ENCODE measurements around the gene C4B. TPM values are rescaled to one million over a fixed set of nuclear protein-coding genes. Genes with fewer than 3 reads are reported as not detected.
"Not testable (repeated sequence)": the region's sequence is repeated elsewhere in the genome, so short reads cannot be mapped to it uniquely, and the experiment has no call there.

The C4B gene
- total RNA-seq (1 to 10 TPM; 2.2 to 3.7 TPM), polyA plus RNA-seq (0.70 TPM)

DNA sequence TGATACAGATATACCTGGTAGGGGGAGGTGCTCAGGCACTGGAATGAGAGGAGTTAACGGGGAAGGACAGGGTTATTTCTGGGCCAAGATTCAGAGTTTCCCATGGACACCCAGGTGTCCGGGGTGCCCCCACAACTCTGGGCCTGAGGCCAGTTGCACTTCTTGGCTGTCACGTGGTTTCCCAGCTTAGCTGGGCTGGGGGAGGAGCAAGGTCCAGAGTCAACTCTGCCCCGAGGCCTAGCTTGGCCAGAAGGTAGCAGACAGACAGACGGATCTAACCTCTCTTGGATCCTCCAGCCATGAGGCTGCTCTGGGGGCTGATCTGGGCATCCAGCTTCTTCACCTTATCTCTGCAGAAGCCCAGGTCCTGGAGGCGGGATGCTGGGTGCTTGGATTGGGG is at the start of gene C4B:
Gene C4B, plus strand, starts transcription at position 249 of the 400 bp plus-strand sequence. Its CDS starts 51 bp downstream, at position 300.
- POLR2A ChIA-PET, H3K36me3 Mint-ChIP-seq, CTCF ChIA-PET: not testable (repeated sequence)

GRCh38 chr6:31965700-31966099 is 48.9 kb upstream of the C4B start:
- Histone ChIP-seq H3K9me3 (ENCODE audit: low read length) (no peaks in the 10 kb centered on the region), H3K4me1 (ENCODE audit: insufficient read depth, low read length) (peaks cover 9% of the 10 kb centered on the region), H3K4me3 (ENCODE audit: low read length) (no peak overlapping the region), H3K27ac (ENCODE audit: low read depth, low read length) (no peak overlapping the region), H3K27me3 (ENCODE audit: insufficient read depth, low read length, poor library complexity, severe bottlenecking) (no peaks in the 10 kb centered on the region), H3K36me3 (ENCODE audit: insufficient read depth, low read length) (peaks cover 75% of the 10 kb centered on the region)
- POLR2A ChIA-PET, result no interaction called here
- DNase-seq, result no peak
- Mint-ChIP-seq H3K36me3 (peaks cover 0 to 96% (median 26%) of the 10 kb centered on the region in 3 donors), H3K4me1 (peaks cover 17 to 26% (median 18%) of the 10 kb centered on the region in 3 donors), H3K4me3 (no peak overlapping the region), H3K27ac (peak overlapping the region in 2 of 8 donors; percentile 38 to 76), H3K27me3 (peaks cover 0 to 1% of the 10 kb centered on the region in 2 donors), H3K9me3 (no peaks in the 10 kb centered on the region)
- CTCF ChIA-PET, result interaction anchor here (1.1 kb wide), 1 partner anchor 13 kb away, joined by 3 read pairs; no protein-coding TSS in a partner anchor

More for the DNA sequence above, at the start of gene C4B:
- not testable (repeated sequence) for H3K4me3 Mint-ChIP-seq; DNase-seq; H3K27ac ChIP-seq (ENCODE audit: low read depth, low read length); H3K9me3 Mint-ChIP-seq; H3K4me1 Mint-ChIP-seq; H3K9me3 ChIP-seq (ENCODE audit: low read length); H3K27ac Mint-ChIP-seq; H3K27me3 Mint-ChIP-seq; H3K4me1 ChIP-seq (ENCODE audit: insufficient read depth, low read length); H3K4me3 ChIP-seq (ENCODE audit: low read length); H3K27me3 ChIP-seq (ENCODE audit: insufficient read depth, low read length, poor library complexity, severe bottlenecking); H3K36me3 ChIP-seq (ENCODE audit: insufficient read depth, low read length)

GRCh38 chr6:31966506-31966905 is 48.1 kb upstream of the C4B start:
- Histone ChIP-seq H3K4me1 (ENCODE audit: insufficient read depth, low read length) (peaks cover 17% of the 10 kb centered on the region), H3K4me3 (ENCODE audit: low read length) (no peak overlapping the region), H3K36me3 (ENCODE audit: insufficient read depth, low read length) (peaks cover 69% of the 10 kb centered on the region), H3K9me3 (ENCODE audit: low read length) (no peaks in the 10 kb centered on the region), H3K27me3 (ENCODE audit: insufficient read depth, low read length, poor library complexity, severe bottlenecking) (no peaks in the 10 kb centered on the region), H3K27ac (ENCODE audit: low read depth, low read length) (no peak overlapping the region)
- CTCF ChIA-PET, result interaction anchor here (1.1 kb wide), 1 partner anchor 14 kb away, joined by 3 read pairs; no protein-coding TSS in a partner anchor
- H3K4me3 Mint-ChIP-seq, result peak overlapping the region in 1 of 7 donors; percentile 27
- peaks cover 0 to 89% (median 24%) of the 10 kb centered on the region in 3 donors for H3K36me3 Mint-ChIP-seq
- H3K9me3 Mint-ChIP-seq, result no peaks in the 10 kb centered on the region
- H3K27ac Mint-ChIP-seq, result peak overlapping the region in 3 of 8 donors; percentile 66 to 76 (median 69)
- peaks cover 20 to 28% (median 23%) of the 10 kb centered on the region in 3 donors for H3K4me1 Mint-ChIP-seq
- peaks cover 0 to 1% of the 10 kb centered on the region in 2 donors for H3K27me3 Mint-ChIP-seq
- DNase-seq, result no peak
- POLR2A ChIA-PET, result no interaction called here

GRCh38 chr6:31966997-31967925 is 47.3 kb upstream of the C4B start:
- DNase-seq, result no peak
- H3K4me1 Mint-ChIP-seq, result peaks cover 19 to 29% (median 26%) of the 10 kb centered on the region in 3 donors
- no peak overlapping the region for H3K4me3 ChIP-seq (ENCODE audit: low read length)
- peaks cover 0 to 8% of the 10 kb centered on the region in 2 donors for H3K27me3 Mint-ChIP-seq
- CTCF ChIA-PET, result interaction anchor here (1.1 kb wide), 1 partner anchor 15 kb away, joined by 3 read pairs; no protein-coding TSS in a partner anchor
- H3K27ac Mint-ChIP-seq, result peak overlapping the region in 6 of 8 donors; percentile 66 to 100 (median 72)
- H3K36me3 ChIP-seq (ENCODE audit: insufficient read depth, low read length), result peaks cover 62% of the 10 kb centered on the region
- no peaks in the 10 kb centered on the region for H3K27me3 ChIP-seq (ENCODE audit: insufficient read depth, low read length, poor library complexity, severe bottlenecking)
- H3K4me3 Mint-ChIP-seq, result peak overlapping the region in 1 of 7 donors; percentile 40
- H3K27ac ChIP-seq (ENCODE audit: low read depth, low read length), result no peak overlapping the region
- no peaks in the 10 kb centered on the region for H3K9me3 Mint-ChIP-seq
- H3K9me3 ChIP-seq (ENCODE audit: low read length), result no peaks in the 10 kb centered on the region
- peaks cover 0 to 89% (median 17%) of the 10 kb centered on the region in 3 donors for H3K36me3 Mint-ChIP-seq
- peaks cover 18% of the 10 kb centered on the region for H3K4me1 ChIP-seq (ENCODE audit: insufficient read depth, low read length)
- POLR2A ChIA-PET, result no interaction called here

DNA sequence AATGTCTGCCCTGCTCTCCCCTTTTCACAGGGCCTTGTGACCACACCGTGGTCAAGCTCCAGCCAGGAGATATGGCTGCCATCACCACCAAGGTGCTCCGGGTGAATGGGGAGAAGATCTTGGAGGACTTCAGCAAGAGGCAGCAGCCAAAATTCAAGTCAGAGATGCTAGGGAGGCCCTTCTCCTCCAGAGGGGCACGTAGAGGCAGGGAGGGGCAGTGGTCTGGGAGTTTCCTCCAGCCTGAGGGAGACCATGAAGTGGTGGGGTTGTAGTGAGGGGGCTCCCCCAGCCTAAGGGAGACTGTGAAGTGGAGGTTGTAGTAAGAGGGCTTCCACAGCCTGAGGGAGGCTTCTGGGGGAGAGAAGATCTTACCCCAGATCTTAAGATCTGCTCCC is 46.7 kb upstream of the C4B start:
- Histone ChIP-seq H3K9me3 (ENCODE audit: low read length) (no peaks in the 10 kb centered on the region), H3K27ac (ENCODE audit: low read depth, low read length) (no peak overlapping the region), H3K36me3 (ENCODE audit: insufficient read depth, low read length) (peaks cover 55% of the 10 kb centered on the region), H3K27me3 (ENCODE audit: insufficient read depth, low read length, poor library complexity, severe bottlenecking) (no peaks in the 10 kb centered on the region), H3K4me1 (ENCODE audit: insufficient read depth, low read length) (peaks cover 23% of the 10 kb centered on the region), H3K4me3 (ENCODE audit: low read length) (no peak overlapping the region)
- peak overlapping the region in 1 of 7 donors; percentile 37 for H3K4me3 Mint-ChIP-seq
- peaks cover 0 to 10% of the 10 kb centered on the region in 2 donors for H3K27me3 Mint-ChIP-seq
- peaks cover 0 to 87% (median 14%) of the 10 kb centered on the region in 3 donors for H3K36me3 Mint-ChIP-seq
- ChIA-PET POLR2A (interaction anchor here (0.6 to 6.3 kb wide), 2 partner anchors 10 to 222 kb away, joined by 3 to 71 read pairs; partner anchors contain the start of genes NELFE and SKIC2), CTCF (no interaction called here)
- peak overlapping the region in 7 of 8 donors; percentile 23 to 100 (median 50) for H3K27ac Mint-ChIP-seq
- H3K9me3 Mint-ChIP-seq, result no peaks in the 10 kb centered on the region
- no peak for DNase-seq
- H3K4me1 Mint-ChIP-seq, result peaks cover 24 to 35% (median 32%) of the 10 kb centered on the region in 3 donors

DNA sequence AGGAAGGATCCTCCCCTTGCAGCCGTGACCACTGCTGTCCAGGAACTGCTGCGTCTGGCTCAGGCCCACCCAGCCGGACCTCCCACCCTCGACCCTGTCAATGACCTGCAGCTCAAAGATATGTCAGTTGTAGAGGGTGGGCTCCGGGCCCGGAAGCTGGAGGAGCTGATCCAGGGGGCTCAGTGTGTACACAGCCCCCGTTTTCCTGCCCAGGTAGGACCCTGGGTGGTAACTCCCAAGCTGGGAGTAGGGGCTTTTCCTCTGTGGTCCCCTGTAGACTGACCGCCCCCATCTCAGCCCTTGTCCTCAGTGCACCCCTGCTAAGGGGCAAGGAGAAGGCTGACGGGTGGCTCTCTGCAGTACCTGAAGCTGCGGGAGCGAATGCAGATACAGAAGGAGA is 46.3 kb upstream of the C4B start:
- no peak overlapping the region for H3K4me3 Mint-ChIP-seq
- H3K36me3 Mint-ChIP-seq, result peaks cover 0 to 85% (median 12%) of the 10 kb centered on the region in 3 donors
- no peaks in the 10 kb centered on the region for H3K9me3 ChIP-seq (ENCODE audit: low read length)
- POLR2A ChIA-PET, result interaction anchor here (0.6 to 6.3 kb wide), 2 partner anchors 10 to 223 kb away, joined by 3 to 71 read pairs; partner anchors contain the start of genes NELFE and SKIC2
- peaks cover 28 to 39% (median 36%) of the 10 kb centered on the region in 3 donors for H3K4me1 Mint-ChIP-seq
- DNase-seq, result no peak
- no peaks in the 10 kb centered on the region for H3K27me3 ChIP-seq (ENCODE audit: insufficient read depth, low read length, poor library complexity, severe bottlenecking)
- H3K36me3 ChIP-seq (ENCODE audit: insufficient read depth, low read length), result peaks cover 52% of the 10 kb centered on the region
- H3K27ac ChIP-seq (ENCODE audit: low read depth, low read length), result no peak overlapping the region
- peak overlapping the region in 2 of 8 donors; percentile 100 for H3K27ac Mint-ChIP-seq
- H3K9me3 Mint-ChIP-seq, result no peaks in the 10 kb centered on the region
- H3K27me3 Mint-ChIP-seq, result peaks cover 0 to 10% of the 10 kb centered on the region in 2 donors
- CTCF ChIA-PET, result no interaction called here
- H3K4me1 ChIP-seq (ENCODE audit: insufficient read depth, low read length), result peaks cover 27% of the 10 kb centered on the region
- no peak overlapping the region for H3K4me3 ChIP-seq (ENCODE audit: low read length)

DNA sequence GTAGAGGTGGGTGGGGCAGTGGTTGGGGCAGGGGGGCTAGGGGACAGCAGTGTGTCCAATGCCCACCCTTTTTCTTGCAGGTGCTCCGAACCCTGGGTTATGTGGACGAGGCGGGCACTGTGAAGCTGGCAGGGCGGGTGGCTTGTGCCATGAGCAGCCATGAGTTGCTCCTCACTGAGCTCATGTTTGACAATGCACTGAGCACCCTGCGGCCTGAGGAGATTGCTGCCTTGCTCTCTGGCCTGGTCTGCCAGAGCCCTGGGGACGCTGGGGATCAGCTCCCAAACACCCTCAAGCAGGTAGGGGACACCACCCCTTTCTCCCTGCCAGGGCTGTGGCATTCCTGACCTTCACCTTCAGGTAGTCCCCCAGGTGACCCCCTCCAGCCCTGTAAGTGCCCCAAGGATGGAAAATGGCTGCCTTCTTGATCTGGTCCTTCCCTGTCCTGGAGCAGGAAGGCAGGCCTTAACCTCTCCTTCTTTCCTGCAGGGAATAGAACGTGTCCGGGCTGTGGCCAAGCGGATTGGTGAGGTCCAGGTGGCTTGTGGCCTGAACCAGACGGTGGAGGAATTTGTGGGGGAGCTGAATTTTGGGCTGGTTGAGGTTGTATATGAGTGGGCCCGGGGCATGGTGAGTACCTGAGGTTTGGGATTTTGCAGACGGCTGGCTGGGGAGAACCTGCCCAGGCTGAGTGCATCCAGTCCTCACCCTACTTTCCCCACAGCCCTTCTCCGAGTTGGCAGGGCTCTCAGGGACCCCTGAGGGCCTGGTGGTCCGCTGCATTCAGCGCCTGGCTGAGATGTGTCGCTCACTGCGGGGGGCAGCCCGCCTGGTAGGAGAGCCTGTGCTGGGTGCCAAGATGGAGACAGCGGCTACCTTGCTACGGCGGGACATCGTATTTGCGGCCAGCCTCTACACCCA is 45.5 kb upstream of the C4B start:
- Mint-ChIP-seq H3K4me1 (peaks cover 30 to 45% (median 43%) of the 10 kb centered on the region in 3 donors), H3K36me3 (peaks cover 0 to 78% (median 11%) of the 10 kb centered on the region in 3 donors), H3K27ac (peak overlapping the region; percentile 44 to 100 (median 100)), H3K27me3 (peaks cover 0 to 10% of the 10 kb centered on the region in 2 donors), H3K9me3 (no peaks in the 10 kb centered on the region), H3K4me3 (peak overlapping the region in 3 of 7 donors; percentile 57 to 98 (median 87))
- ChIA-PET POLR2A (interaction anchor here (6.3 kb wide), 1 partner anchor 11 kb away, joined by 71 read pairs; the partner anchor contains the start of genes NELFE and SKIC2), CTCF (no interaction called here)
- Histone ChIP-seq H3K27ac (ENCODE audit: low read depth, low read length) (peak overlapping the region; percentile 100), H3K4me3 (ENCODE audit: low read length) (no peak overlapping the region), H3K9me3 (ENCODE audit: low read length) (no peaks in the 10 kb centered on the region), H3K36me3 (ENCODE audit: insufficient read depth, low read length) (peaks cover 49% of the 10 kb centered on the region), H3K4me1 (ENCODE audit: insufficient read depth, low read length) (peaks cover 30% of the 10 kb centered on the region), H3K27me3 (ENCODE audit: insufficient read depth, low read length, poor library complexity, severe bottlenecking) (no peaks in the 10 kb centered on the region)
- DNase-seq, result peak in 1 of 5 donors; percentile 44

All from CD8-positive, alpha-beta memory T cell (primary cell).